ENCODE measurements around the gene FBN1. TPM values are rescaled to one million over a fixed set of nuclear protein-coding genes. Genes with fewer than 3 reads are reported as not detected.
A peak's percentile ranks its signal among the peaks of the same experiment; 100 is the strongest.

FBN1 gene
- total and polyA plus RNA-seq, 5 donors = 17.9 to 101 (median 63.1) TPM

DNA sequence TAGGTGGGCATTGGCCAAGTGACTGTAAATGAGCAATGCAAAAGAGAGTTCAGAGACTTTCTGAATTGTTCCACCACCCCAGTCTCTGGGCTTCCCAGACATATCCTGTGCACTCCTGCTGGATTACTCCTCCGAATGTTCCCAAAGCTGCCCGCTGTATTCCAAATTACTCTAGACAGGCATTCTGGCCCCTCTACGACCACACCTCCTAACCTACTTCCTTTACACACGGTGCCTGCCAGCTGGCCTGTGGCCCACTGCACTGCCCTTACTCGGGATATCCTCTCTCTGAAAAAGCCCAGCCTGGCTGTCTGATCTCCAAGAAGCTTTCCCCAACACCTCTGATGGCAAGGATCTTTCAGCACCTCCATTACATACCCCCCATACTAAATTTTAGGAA, 247.7 kb downstream of the FBN1 start:
- H3K27ac ChIP-seq (ENCODE audit: low read length) = no peak overlapping the region
- H3K27me3 ChIP-seq (ENCODE audit: control insufficient read depth, insufficient read depth) = no peaks in the 10 kb centered on the region
- no peaks in the 10 kb centered on the region for H3K9me3 ChIP-seq (ENCODE audit: control insufficient read depth, low read length)
- ATAC-seq = peak; percentile 66 to 79
- H3K4me3 ChIP-seq (ENCODE audit: low read length) = no peak overlapping the region
- H3K4me1 ChIP-seq (ENCODE audit: control insufficient read depth, insufficient read depth, low read length) = peaks cover 20% of the 10 kb centered on the region
- 22% methylated on average over 5 of the region's 5 CpGs for WGBS
- intact Hi-C loops (cut with DNase I) = no loop called here
- DNase-seq = peak; percentile 83 to 94 (median 91)

DNA sequence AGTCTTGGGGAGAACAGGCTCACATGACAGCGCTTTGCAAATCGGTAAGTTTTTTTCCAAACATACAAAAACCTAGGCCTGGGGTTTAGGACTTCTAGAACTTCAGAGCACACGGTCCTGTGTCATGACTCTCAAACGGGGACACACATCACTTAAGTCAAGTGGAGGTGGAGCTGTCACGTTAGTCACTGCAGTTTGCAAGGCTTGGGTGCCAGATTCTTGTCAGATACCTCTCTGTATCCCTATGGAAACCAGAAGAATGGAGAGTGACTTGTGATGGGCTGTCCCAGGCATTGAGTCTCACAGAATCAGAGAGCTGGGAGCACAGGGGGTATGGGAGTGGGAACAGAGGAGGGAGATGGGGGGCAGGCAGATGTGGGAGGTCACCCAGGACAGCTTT, 249.5 kb downstream of the FBN1 start:
- no peak for DNase-seq
- Histone ChIP-seq H3K27ac (ENCODE audit: low read length) (peak overlapping the region; percentile 48), H3K4me1 (ENCODE audit: control insufficient read depth, insufficient read depth, low read length) (peaks cover 20% of the 10 kb centered on the region), H3K4me3 (ENCODE audit: low read length) (no peak overlapping the region), H3K9me3 (ENCODE audit: control insufficient read depth, low read length) (no peaks in the 10 kb centered on the region), H3K27me3 (ENCODE audit: control insufficient read depth, insufficient read depth) (no peaks in the 10 kb centered on the region)
- 51% methylated on average over 5 of the region's 5 CpGs for WGBS
- intact Hi-C loops (cut with DNase I) = no loop called here
- ATAC-seq = peak in 1 of 2 donors; percentile 29

DNA sequence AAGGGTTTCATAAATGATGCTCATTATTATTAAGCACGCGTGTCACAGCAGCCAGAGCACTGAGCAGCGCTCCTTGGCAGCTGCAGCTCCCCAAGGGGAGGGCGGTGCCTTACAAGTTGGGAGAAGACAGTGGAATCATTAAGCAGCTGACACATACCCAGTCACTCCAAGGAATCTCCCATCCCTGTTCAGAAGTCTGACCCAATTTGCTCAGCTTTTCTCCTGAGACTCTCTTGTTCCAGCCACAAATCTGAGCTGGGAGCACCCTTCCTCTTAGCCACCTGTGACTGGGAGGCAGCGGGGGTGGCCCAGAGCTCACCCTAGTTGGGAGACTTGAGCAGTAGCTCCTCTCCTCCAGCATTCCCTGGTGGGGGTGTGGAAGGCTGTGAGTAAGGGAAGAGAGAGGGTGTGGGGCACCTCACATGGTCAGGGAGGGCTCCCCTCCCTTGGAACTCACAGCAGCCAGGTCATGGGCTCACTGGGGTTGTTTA, 249.9 kb downstream of the FBN1 start:
- H3K27ac ChIP-seq (ENCODE audit: low read length) = peak overlapping the region; percentile 40
- intact Hi-C loops (cut with DNase I) = no loop called here
- no peaks in the 10 kb centered on the region for H3K27me3 ChIP-seq (ENCODE audit: control insufficient read depth, insufficient read depth)
- ATAC-seq (peak; percentile 78 to 81), DNase-seq (peak; percentile 86 to 92 (median 91))
- H3K4me3 ChIP-seq (ENCODE audit: low read length) = no peak overlapping the region
- H3K9me3 ChIP-seq (ENCODE audit: control insufficient read depth, low read length) = no peaks in the 10 kb centered on the region
- H3K4me1 ChIP-seq (ENCODE audit: control insufficient read depth, insufficient read depth, low read length) = peaks cover 20% of the 10 kb centered on the region
- 46% methylated on average over 5 of the region's 5 CpGs for WGBS

DNA sequence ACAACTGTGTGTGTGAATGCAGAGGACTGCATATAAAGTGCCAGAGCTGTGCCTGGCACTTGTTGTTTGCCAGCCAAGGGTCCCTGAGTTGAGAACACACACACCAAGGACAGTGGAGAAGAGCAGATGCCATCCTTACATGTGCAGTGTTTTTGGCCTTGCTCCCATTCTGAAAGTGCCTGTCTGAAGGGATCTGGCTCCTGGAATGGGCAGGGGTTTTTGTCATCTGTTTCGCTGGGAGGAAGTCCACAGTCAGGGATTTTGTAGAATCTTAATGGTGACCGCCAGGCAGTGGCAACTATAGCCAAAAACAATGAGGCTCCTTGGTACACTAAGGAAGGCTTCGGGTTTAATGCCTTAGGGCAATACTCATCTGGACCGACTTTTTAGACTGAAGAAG, 250.5 kb downstream of the FBN1 start:
- no peak for ATAC-seq
- no peak for DNase-seq
- peaks cover 20% of the 10 kb centered on the region for H3K4me1 ChIP-seq (ENCODE audit: control insufficient read depth, insufficient read depth, low read length)
- WGBS = 71% methylated on average over 4 of the region's 4 CpGs
- H3K27ac ChIP-seq (ENCODE audit: low read length) = peak overlapping the region; percentile 40
- intact Hi-C loops (cut with DNase I) = no loop called here
- H3K27me3 ChIP-seq (ENCODE audit: control insufficient read depth, insufficient read depth) = no peaks in the 10 kb centered on the region
- H3K4me3 ChIP-seq (ENCODE audit: low read length) = no peak overlapping the region
- H3K9me3 ChIP-seq (ENCODE audit: control insufficient read depth, low read length) = no peaks in the 10 kb centered on the region

DNA sequence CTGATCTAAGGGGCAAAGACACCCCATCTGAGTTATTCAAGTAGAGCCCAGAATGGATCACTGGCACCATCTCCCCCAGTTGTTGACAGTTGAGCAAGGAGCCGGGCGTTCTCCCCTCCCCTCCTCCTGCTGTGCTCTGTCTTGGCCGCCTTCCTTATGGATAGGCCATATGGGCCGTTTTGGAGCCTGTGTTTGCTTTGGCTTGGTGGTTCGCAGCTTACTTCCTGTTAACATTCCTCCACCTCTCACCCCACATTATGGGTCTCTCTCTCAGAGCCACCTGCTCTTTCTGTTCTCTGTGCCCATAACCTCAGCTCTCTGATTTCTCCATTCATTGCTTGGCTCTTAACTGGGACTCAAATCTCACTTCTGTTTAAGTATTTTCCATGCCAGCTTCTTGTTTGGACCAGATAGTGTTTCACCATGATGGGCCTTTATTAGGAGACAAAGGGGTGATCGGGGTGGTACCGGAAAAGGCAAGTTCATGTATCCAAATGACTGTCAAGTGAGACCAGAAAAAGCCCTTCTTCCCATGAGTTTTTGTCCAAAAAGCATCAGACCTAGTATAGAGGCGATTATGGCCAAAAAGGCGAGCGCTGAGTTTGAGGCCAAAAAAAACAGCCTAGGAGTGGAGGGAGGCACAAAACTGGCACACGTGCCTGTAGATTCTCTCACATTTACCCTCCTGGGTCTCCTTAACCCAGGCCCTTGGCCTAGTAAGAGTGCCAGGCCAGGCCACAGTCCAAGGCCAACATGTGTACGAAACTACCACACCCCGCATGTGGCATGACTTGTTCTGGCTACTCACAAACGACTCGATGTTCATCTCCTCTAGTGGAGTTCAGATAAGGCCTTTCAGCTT, 251.6 kb downstream of the FBN1 start:
- ATAC-seq = peak; percentile 32 to 57
- intact Hi-C loops (cut with DNase I) = no loop called here
- 57% methylated on average over 15 of the region's 15 CpGs for WGBS

DNA sequence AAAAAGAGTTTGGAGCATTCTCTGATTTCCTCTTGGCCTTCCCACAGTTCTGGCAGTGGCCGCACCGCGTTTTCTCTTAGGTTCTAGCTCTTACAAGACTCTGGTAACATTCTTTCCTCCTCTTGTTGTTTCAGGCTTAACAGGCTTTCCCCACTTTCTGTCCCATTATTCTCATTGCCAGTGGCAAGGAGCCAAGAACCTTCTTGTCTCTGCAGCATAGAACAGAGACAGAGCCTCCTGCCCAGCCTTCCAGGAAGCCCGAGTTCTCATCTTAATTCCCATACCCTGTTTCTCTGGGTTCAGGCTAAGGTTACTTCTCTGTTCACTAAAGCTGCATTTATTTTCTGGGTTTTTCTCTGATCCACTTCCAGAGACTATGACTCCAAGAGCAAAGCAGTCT, 253.2 kb downstream of the FBN1 start:
- peak; percentile 67 to 84 (median 75) for DNase-seq
- ATAC-seq = peak; percentile 69 to 77
- Histone ChIP-seq H3K27ac (ENCODE audit: low read length) (peak overlapping the region; percentile 5), H3K4me1 (ENCODE audit: control insufficient read depth, insufficient read depth, low read length) (peaks cover 20% of the 10 kb centered on the region), H3K4me3 (ENCODE audit: low read length) (no peak overlapping the region), H3K9me3 (ENCODE audit: control insufficient read depth, low read length) (no peaks in the 10 kb centered on the region), H3K27me3 (ENCODE audit: control insufficient read depth, insufficient read depth) (no peaks in the 10 kb centered on the region)
- 35% methylated on average over 4 of the region's 4 CpGs for WGBS
- intact Hi-C loops (cut with DNase I) = no loop called here

More for the DNA sequence above, 251.6 kb downstream of the FBN1 start:
- Histone ChIP-seq H3K4me3 (ENCODE audit: low read length) (no peak overlapping the region), H3K27ac (ENCODE audit: low read length) (peak overlapping the region; percentile 40), H3K27me3 (ENCODE audit: control insufficient read depth, insufficient read depth) (no peaks in the 10 kb centered on the region), H3K4me1 (ENCODE audit: control insufficient read depth, insufficient read depth, low read length) (peaks cover 22% of the 10 kb centered on the region), H3K9me3 (ENCODE audit: control insufficient read depth, low read length) (no peaks in the 10 kb centered on the region)
- peak; percentile 55 to 90 (median 73) for DNase-seq

DNA sequence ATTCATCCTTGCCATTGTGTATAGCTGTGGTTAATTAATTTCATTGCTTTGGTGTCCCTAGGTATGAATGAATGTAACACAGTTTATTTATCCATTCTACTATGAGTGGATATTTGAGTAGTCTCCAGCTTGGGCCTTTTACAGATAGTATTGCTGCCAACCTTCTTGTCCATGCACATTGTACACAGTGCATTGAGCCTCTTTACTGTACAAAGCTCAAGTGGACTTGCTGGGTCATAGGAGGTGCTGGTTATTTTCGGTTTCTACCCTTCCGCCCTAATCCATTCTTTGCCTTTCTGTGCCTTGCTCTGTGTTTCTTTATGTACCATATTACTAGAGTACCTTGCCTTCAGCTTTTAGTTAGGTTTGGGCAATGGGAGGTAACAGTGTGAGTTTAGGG, 253.6 kb downstream of the FBN1 start:
- Histone ChIP-seq H3K9me3 (ENCODE audit: control insufficient read depth, low read length) (no peaks in the 10 kb centered on the region), H3K27ac (ENCODE audit: low read length) (peak overlapping the region; percentile 5), H3K4me1 (ENCODE audit: control insufficient read depth, insufficient read depth, low read length) (peaks cover 20% of the 10 kb centered on the region), H3K27me3 (ENCODE audit: control insufficient read depth, insufficient read depth) (no peaks in the 10 kb centered on the region), H3K4me3 (ENCODE audit: low read length) (no peak overlapping the region)
- ATAC-seq (no peak), DNase-seq (no peak)
- intact Hi-C loops (cut with DNase I) = no loop called here
- whole genome bisulfite sequencing = 97% methylated on average over 2 of the region's 2 CpGs

DNA sequence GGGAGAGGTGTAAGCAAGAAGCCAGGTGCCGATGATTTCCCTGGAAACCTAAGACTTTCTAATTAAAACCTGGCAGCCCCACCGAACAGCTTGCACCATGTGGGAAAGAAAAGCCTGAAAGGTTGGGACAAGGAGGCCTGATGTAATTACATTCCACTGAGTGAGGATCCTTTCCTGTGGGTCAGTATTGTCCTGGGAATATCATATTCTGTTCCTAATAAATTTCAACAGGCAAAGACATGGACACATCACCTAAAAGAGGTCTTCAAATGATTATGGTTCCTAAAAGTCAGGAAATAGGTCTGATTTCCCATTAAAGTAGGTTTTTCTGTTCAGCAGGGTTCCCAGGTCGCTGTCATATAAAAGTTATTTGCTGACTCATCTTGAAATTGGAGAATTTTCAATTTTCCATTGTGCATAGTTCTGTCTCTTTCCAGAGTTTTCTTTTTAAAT, 255.8 kb downstream of the FBN1 start:
- WGBS = 59% methylated on average over 3 of the region's 3 CpGs
- intact Hi-C loops (cut with DNase I) = no loop called here
- no peaks in the 10 kb centered on the region for H3K9me3 ChIP-seq (ENCODE audit: control insufficient read depth, low read length)
- H3K27me3 ChIP-seq (ENCODE audit: control insufficient read depth, insufficient read depth) = no peaks in the 10 kb centered on the region
- peaks cover 10% of the 10 kb centered on the region for H3K4me1 ChIP-seq (ENCODE audit: control insufficient read depth, insufficient read depth, low read length)
- H3K27ac ChIP-seq (ENCODE audit: low read length) = no peak overlapping the region
- ATAC-seq (no peak), DNase-seq (no peak)
- H3K4me3 ChIP-seq (ENCODE audit: low read length) = no peak overlapping the region

DNA sequence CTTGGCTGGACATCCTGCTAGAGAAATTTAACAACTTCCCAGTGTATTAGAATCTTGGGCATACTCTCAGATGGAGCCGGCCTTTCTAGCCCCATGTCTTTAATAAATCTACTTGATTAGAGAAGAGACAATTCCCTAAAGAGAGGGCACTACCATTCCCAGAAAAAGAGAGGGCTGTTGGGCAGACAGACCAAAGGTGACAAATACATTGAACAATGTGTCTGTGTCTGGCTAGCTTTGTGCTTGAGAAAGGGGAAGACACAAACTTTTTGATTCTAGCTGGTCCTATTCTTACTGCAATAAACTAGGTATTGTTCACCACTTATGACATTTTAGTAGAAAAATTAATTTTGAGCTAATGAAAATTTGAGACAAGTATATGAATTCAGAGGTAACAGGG, 256.6 kb downstream of the FBN1 start:
- 64% methylated on average over 1 of the region's 1 CpG for WGBS
- Histone ChIP-seq H3K27ac (ENCODE audit: low read length) (no peak overlapping the region), H3K4me1 (ENCODE audit: control insufficient read depth, insufficient read depth, low read length) (peaks cover 2% of the 10 kb centered on the region)

DNA sequence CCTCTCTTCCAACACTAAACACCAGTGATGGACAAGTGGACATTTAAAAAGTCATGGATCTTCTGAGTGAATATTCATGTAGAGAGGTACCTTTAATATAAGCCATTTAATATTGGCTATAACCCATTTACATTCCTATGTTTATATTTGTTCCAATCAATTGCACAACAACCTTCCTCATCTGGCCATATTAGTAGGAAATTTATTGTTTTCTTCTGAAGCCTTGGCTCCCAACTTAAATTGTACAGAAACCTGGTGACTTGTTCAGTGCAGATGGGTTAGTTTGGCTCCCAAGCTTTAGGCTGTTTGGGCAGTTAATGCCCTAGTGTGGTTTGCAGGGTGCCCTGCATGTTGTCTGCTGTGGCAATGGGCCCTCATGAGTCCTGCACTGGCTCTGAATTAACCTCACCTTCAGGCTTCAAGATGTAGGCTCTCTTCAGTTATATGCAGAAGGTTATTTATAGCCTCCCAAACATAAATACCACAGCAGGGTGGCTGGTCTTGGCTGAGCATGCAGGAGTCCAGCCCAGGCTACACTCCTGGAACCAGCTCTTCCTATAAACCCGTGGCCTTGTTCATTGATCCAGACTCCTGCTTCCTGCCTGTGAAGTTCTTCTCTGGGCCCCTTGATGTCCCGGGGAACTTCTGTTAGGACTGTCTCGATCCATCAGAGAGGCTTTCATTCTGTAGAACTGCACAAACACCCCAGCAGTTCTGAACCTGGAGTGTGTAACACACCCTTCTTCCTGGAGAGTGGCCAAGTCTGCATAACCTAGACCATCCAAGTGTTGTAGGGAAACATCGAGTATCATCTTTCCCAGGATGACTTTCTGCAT, 257.3 kb downstream of the FBN1 start:
- intact Hi-C loops (cut with DNase I) = no loop called here
- Histone ChIP-seq H3K27me3 (ENCODE audit: control insufficient read depth, insufficient read depth) (no peaks in the 10 kb centered on the region), H3K9me3 (ENCODE audit: control insufficient read depth, low read length) (no peaks in the 10 kb centered on the region), H3K27ac (ENCODE audit: low read length) (no peak overlapping the region), H3K4me3 (ENCODE audit: low read length) (no peak overlapping the region), H3K4me1 (ENCODE audit: control insufficient read depth, insufficient read depth, low read length) (peaks cover 2% of the 10 kb centered on the region)
- no peak for DNase-seq
- ATAC-seq = peak in 1 of 2 donors; percentile 10
- 43% methylated on average over 4 of the region's 4 CpGs for WGBS

More for the DNA sequence above, 256.6 kb downstream of the FBN1 start:
- intact Hi-C loops (cut with DNase I) = no loop called here
- H3K27me3 ChIP-seq (ENCODE audit: control insufficient read depth, insufficient read depth) = no peaks in the 10 kb centered on the region
- no peak for ATAC-seq
- H3K9me3 ChIP-seq (ENCODE audit: control insufficient read depth, low read length) = no peaks in the 10 kb centered on the region
- no peak overlapping the region for H3K4me3 ChIP-seq (ENCODE audit: low read length)
- no peak for DNase-seq
